HepG2 (cell line): Measurements from ENCODE around the gene GNB4. TPM values are rescaled to one million over a fixed set of nuclear protein-coding genes. Genes with fewer than 3 reads are reported as not detected.

Experiments used
- ATAC-seq: fragments of 200-7000 bp; cut with Tn5 transposase; 3 replicates; pipeline ENCODE4 v1.9.1; 2020; ENCODE audit warnings: mild to moderate bottlenecking, moderate library complexity
- BruUV-seq: library from RNA; stranded (reverse); fragments of 400-500 nt; replicated peaks from 2 replicates; lab custom pipeline; 2021; lab: Mats Ljungman, UMichigan
- CTCF ChIA-PET: fragments of 300-600 bp; formaldehyde crosslinking; extraction: SDS; loops from one replicate; lab custom pipeline; 2021; ENCODE audit warnings: low total read pairs, inconsistent platforms, low intra/inter-chr PET ratio; lab: Yijun Ruan, JAX
- POLR2A ChIA-PET: fragments of 350-600 bp; sonication (Branson Sonifier 250); formaldehyde crosslinking; loops from one replicate; lab custom pipeline; 2020; ENCODE audit warnings: antibody characterized with exemption, inconsistent platforms; lab: Yijun Ruan, JAX
- DNase-seq: peaks from one replicate; pipeline ENCODE4 v3.0.0-alpha.2; 2015; ENCODE audit warnings: low spot score
- FAIRE-seq: peaks from 3 replicates; lab custom pipeline; 2011; peaks lifted over from hg19 to GRCh38; lab: Jason Lieb, UNC
- H2AFZ ChIP-seq: one replicate; pipeline ENCODE4 v1.6.1; 2011; ENCODE audit warnings: low read length, inconsistent platforms
- H3K27ac ChIP-seq: fragments of 300-600 bp; 3 replicates; pipeline ENCODE4 v1.8.0; 2011; ENCODE audit warnings: mixed run types, mild to moderate bottlenecking, mixed read lengths, low read length, inconsistent platforms; ENCODE audit not compliant: insufficient read depth; ENCODE audit errors: extremely low read length
- H3K27me3 ChIP-seq, 2 experiments: fragments of 200-600 bp in 1 of 2; 2 replicates in 1 of 2; 3 replicates in 1 of 2; pipeline versions ENCODE4 v1.6.0 to v1.8.0; 2011; ENCODE audit warnings: low read length in 2 of 2, mild to moderate bottlenecking in 2 of 2, moderate library complexity in 2 of 2, inconsistent platforms in 1 of 2; ENCODE audit not compliant: insufficient read depth in 2 of 2, control insufficient read depth in 1 of 2
- H3K36me3 ChIP-seq, 2 experiments: fragments of 200-600 bp in 1 of 2; replicated peaks in 1 of 2; 2 replicates in 1 of 2; 3 replicates in 1 of 2; pipeline versions ENCODE4 v1.5.1 to v1.8.0; 2011; ENCODE audit warnings: low read length in 2 of 2, inconsistent platforms in 1 of 2; ENCODE audit not compliant: insufficient read depth in 2 of 2, control insufficient read depth in 1 of 2
- H3K4me1 ChIP-seq: 2 replicates; pipeline ENCODE4 v1.5.1; 2012; ENCODE audit warnings: low read length, inconsistent platforms; ENCODE audit not compliant: insufficient read depth
- H3K4me2 ChIP-seq: 2 replicates; pipeline ENCODE4 v1.6.0; 2011; ENCODE audit warnings: low read depth, low read length, inconsistent platforms
- H3K4me3 ChIP-seq, 3 experiments: fragments of 200-600 bp in 1 of 3; sonication (generic), shearing (Covaris generic) in 1 of 3; replicated peaks in 1 of 3; 2 replicates each; pipeline ENCODE4 v1.5.1; 2011 to 2016; ENCODE audit warnings: low read length in 3 of 3, inconsistent platforms in 2 of 3, low read depth in 2 of 3, mild to moderate bottlenecking in 2 of 3, control low read depth in 1 of 3, mixed read lengths in 1 of 3; ENCODE audit not compliant: insufficient read depth in 1 of 3
- H3K79me2 ChIP-seq: one replicate; pipeline ENCODE4 v1.6.1; 2011; ENCODE audit warnings: low read length, inconsistent platforms; ENCODE audit not compliant: insufficient read depth
- H3K9ac ChIP-seq: 2 replicates; pipeline ENCODE4 v1.6.0; 2011; ENCODE audit warnings: mild to moderate bottlenecking, low read depth, low read length, inconsistent platforms; ENCODE audit not compliant: insufficient read depth
- H3K9me3 ChIP-seq: 2 replicates; pipeline ENCODE4 v1.5.1; 2012; ENCODE audit warnings: mild to moderate bottlenecking, low read length
- H4K20me1 ChIP-seq: 2 replicates; pipeline ENCODE4 v1.6.0; 2011; ENCODE audit warnings: inconsistent platforms, mild to moderate bottlenecking, low read length, moderate library complexity; ENCODE audit not compliant: insufficient read depth
- AHR ChIP-seq: IDR thresholded peaks from 2 replicates; pipeline ENCODE4 v1.6.1; 2018; ENCODE audit warnings: missing genetic modification reagents, missing compliant biosample characterization
- KLF12 ChIP-seq: sonication (generic); formaldehyde crosslinking; IDR thresholded peaks from 2 replicates; pipeline ENCODE4 v1.4.0; 2020; ENCODE audit warnings: missing genetic modification reagents, borderline replicate concordance
- MED1 ChIP-seq: sonication (generic); formaldehyde crosslinking; IDR thresholded peaks from 2 replicates; pipeline ENCODE4 v1.4.0; 2020; ENCODE audit warnings: missing genetic modification reagents
- PITX1 ChIP-seq: sonication (generic); formaldehyde crosslinking; IDR thresholded peaks from 2 replicates; pipeline ENCODE4 v1.5.1; 2020; ENCODE audit warnings: mild to moderate bottlenecking, missing genetic modification reagents
- ZNF10 ChIP-seq: sonication (generic); formaldehyde crosslinking; IDR thresholded peaks from 2 replicates; pipeline ENCODE4 v1.4.0; 2020; ENCODE audit warnings: mild to moderate bottlenecking, low read depth, missing genetic modification reagents, borderline replicate concordance
- ZNF282 ChIP-seq: fragments of 450-650 bp; IDR thresholded peaks from 2 replicates; pipeline ENCODE4 v1.6.1; 2018; ENCODE audit not compliant: partially characterized antibody
- whole genome bisulfite sequencing: methylation state at CpG from one replicate; pipeline ENCODE4 v1.1.6; 2017; ENCODE audit warnings: low lambda C conversion rate; 5-methylcytosine and 5-hydroxymethylcytosine counted together
- in situ Hi-C: cut with HindIII; loops from 2 replicates; pipeline ENCODE4 v1.10.0; 2017; ENCODE audit warnings: low pct_unique_long_range_greater_than_20kb; ENCODE audit not compliant: extremely low pct_ligation_motif_present
- intact Hi-C: fragments of 100-400 bp; cut with micrococcal nuclease; formaldehyde crosslinking; loops from one replicate; pipeline ENCODE4 v1.10.0; 2022; ENCODE audit not compliant: unreplicated experiment
- polyA plus RNA-seq, 8 experiments: library from polyadenylated mRNA; depleted of rRNA in 3 of 8; stranded (reverse) in 7 of 8; unstranded in 1 of 8; fragments of >200 nt; fragmentation: Illumina TruSeq in 4 of 8; extraction: Trizol in 4 of 8; gene quantifications; 2 replicates each; pipeline versions ENCODE4 v1.2.1 to v1.2.3, GENCODE V29; 2011 to 2016; ENCODE audit warnings: low read depth in 4 of 8, missing spikeins in 1 of 8, mixed read lengths in 1 of 8; ENCODE audit not compliant: insufficient read depth in 1 of 8
- total RNA-seq, 5 experiments: library from RNA; depleted of rRNA; stranded (reverse); fragments of >200 nt; fragmentation: Illumina TruSeq; extraction: Trizol; gene quantifications; 2 replicates each; pipeline ENCODE4 v1.2.3, GENCODE V29; 2016; ENCODE audit warnings: low read depth in 1 of 5
- TF ChIP-seq, protein P1 (sequence below): sonication (generic); formaldehyde crosslinking; IDR thresholded peaks from 2 replicates; pipeline ENCODE4; 2020; ENCODE audit warnings: missing genetic modification reagents, mild to moderate bottlenecking, borderline replicate concordance
- TF ChIP-seq, protein P2 (sequence below): sonication (generic); formaldehyde crosslinking; IDR thresholded peaks from 2 replicates; pipeline ENCODE4 v1.8.0; 2022; ENCODE audit warnings: missing genetic modification reagents, mild to moderate bottlenecking, borderline replicate concordance
- TF ChIP-seq, protein P3 (sequence below): IDR thresholded peaks from 2 replicates; pipeline ENCODE4 v1.6.1; 2018; ENCODE audit warnings: missing genetic modification reagents

Gene GNB4
- total and polyA plus RNA-seq, 2 of the 13 experiments (the other 11 are each of a cell fraction or from before 2014, with no cell fraction given) = 0.07 to 0.13 TPM

DNA sequence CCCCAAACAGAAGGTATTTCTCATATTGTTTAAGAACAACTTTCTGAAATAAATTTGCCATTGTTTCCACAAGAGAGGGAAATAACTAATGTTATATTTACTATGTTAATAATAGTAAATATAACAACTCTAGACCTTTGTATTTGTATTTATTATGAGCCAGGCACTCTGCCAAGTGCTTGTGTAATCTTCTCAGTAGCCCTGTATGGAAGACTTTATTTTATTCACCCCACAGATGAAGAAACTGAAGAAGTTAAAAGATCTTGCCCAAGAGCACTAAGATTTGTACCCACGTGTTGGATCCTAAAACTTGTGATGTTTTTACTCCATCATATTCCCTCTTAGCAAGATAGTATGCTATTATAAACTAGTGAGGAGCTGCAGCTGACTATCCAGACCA lies 12.0 kb upstream of the GNB4 start:
- Histone ChIP-seq H3K4me2 (no peak overlapping the region), H4K20me1 (no peaks in the 10 kb centered on the region), H3K9ac (no peak overlapping the region), H3K79me2 (no peaks in the 10 kb centered on the region), H3K4me1 (no peaks in the 10 kb centered on the region), H3K27me3 (peaks cover 0 to 22% of the 10 kb centered on the region in 2 experiments; a peak in 1 of 5 replicates), H2AFZ (no peak overlapping the region), H3K27ac (no peak overlapping the region), H3K36me3 (no peaks in the 10 kb centered on the region), H3K4me3 (no peak overlapping the region), H3K9me3 (no peaks in the 10 kb centered on the region)
- DNase-seq (no peak), ATAC-seq (no peak), FAIRE-seq (no peak)
- no TSS peak for BruUV-seq
- ChIA-PET POLR2A (no interaction called here), CTCF (no interaction called here)
- in situ Hi-C loops (no loop called here), intact Hi-C loops (no loop called here)
- WGBS = 0% methylated on average over 1 of the region's 1 CpG
- TF ChIP-seq PITX1 (CRISPR knock-in tag) = no peak
- no peak for TF ChIP-seq ZNF10 (CRISPR knock-in tag)
- no peak for TF ChIP-seq KLF12 (CRISPR knock-in tag)
- TF ChIP-seq, protein P1, sequence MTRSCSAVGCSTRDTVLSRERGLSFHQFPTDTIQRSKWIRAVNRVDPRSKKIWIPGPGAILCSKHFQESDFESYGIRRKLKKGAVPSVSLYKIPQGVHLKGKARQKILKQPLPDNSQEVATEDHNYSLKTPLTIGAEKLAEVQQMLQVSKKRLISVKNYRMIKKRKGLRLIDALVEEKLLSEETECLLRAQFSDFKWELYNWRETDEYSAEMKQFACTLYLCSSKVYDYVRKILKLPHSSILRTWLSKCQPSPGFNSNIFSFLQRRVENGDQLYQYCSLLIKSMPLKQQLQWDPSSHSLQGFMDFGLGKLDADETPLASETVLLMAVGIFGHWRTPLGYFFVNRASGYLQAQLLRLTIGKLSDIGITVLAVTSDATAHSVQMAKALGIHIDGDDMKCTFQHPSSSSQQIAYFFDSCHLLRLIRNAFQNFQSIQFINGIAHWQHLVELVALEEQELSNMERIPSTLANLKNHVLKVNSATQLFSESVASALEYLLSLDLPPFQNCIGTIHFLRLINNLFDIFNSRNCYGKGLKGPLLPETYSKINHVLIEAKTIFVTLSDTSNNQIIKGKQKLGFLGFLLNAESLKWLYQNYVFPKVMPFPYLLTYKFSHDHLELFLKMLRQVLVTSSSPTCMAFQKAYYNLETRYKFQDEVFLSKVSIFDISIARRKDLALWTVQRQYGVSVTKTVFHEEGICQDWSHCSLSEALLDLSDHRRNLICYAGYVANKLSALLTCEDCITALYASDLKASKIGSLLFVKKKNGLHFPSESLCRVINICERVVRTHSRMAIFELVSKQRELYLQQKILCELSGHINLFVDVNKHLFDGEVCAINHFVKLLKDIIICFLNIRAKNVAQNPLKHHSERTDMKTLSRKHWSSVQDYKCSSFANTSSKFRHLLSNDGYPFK = no peak

DNA sequence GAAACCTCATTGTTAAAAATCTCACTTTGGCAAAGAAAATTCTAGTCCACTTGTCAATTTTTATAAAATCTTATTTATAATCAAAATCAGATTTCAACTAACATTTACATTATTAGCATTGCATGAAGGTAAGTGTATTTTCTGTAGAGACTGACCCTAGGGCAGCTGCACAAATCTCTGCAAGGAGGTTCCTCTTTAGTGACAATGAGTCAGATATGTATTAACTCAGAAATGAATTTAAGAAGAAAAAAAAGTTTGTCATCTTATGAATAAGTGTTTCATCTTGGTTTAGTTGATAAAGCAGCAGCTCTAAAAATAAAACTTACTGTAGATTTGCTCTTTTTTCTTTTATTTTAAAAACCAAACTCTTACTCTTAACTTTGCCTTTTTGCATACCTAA lies 9.0 kb upstream of the GNB4 start:
- no peaks in the 10 kb centered on the region for H3K79me2 ChIP-seq
- peaks cover 0 to 26% of the 10 kb centered on the region in 2 experiments; a peak in 1 of 5 replicates for H3K27me3 ChIP-seq
- intact Hi-C loops (no loop called here), in situ Hi-C loops (no loop called here)
- no peaks in the 10 kb centered on the region for H3K9me3 ChIP-seq
- FAIRE-seq = no peak
- BruUV-seq = no TSS peak
- no peaks in the 10 kb centered on the region for H4K20me1 ChIP-seq
- no peak overlapping the region for H3K27ac ChIP-seq
- no peak for DNase-seq
- H3K36me3 ChIP-seq = no peaks in the 10 kb centered on the region
- no peak overlapping the region for H3K4me3 ChIP-seq
- H3K4me2 ChIP-seq = no peak overlapping the region
- ChIA-PET POLR2A (no interaction called here), CTCF (no interaction called here)
- TF ChIP-seq, protein P2, sequence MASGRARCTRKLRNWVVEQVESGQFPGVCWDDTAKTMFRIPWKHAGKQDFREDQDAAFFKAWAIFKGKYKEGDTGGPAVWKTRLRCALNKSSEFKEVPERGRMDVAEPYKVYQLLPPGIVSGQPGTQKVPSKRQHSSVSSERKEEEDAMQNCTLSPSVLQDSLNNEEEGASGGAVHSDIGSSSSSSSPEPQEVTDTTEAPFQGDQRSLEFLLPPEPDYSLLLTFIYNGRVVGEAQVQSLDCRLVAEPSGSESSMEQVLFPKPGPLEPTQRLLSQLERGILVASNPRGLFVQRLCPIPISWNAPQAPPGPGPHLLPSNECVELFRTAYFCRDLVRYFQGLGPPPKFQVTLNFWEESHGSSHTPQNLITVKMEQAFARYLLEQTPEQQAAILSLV = no peak
- TF ChIP-seq, protein P3, sequence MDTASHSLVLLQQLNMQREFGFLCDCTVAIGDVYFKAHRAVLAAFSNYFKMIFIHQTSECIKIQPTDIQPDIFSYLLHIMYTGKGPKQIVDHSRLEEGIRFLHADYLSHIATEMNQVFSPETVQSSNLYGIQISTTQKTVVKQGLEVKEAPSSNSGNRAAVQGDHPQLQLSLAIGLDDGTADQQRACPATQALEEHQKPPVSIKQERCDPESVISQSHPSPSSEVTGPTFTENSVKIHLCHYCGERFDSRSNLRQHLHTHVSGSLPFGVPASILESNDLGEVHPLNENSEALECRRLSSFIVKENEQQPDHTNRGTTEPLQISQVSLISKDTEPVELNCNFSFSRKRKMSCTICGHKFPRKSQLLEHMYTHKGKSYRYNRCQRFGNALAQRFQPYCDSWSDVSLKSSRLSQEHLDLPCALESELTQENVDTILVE = no peak
- TF ChIP-seq MED1 (no peak), ZNF282 (no peak), AHR (CRISPR knock-in tag) (no peak)
- no peak for ATAC-seq
- peaks cover 5% of the 10 kb centered on the region; the same call in 1 of the 2 replicates for H3K4me1 ChIP-seq
- H2AFZ ChIP-seq = no peak overlapping the region
- H3K9ac ChIP-seq = no peak overlapping the region
